ENCODE results near the gene HOXA5. TPM values are rescaled to one million over a fixed set of nuclear protein-coding genes. Genes with fewer than 3 reads are reported as not detected.

Gene HOXA5
- total and polyA plus RNA-seq, 2 of the 8 experiments (the other 6 are each of a cell fraction or from before 2014, with no cell fraction given): not detected

- H3K9ac ChIP-seq (replicated peaks in 1 of 4; ENCODE audit: extremely low read depth in 1 of 4, low read depth in 3 of 4, low read length in 3 of 4): no peak overlapping the region
- H2AK5ac ChIP-seq (ENCODE audit: low read depth, low read length): no peak overlapping the region
- TF ChIP-seq FOSL1 (IDR thresholded peaks at IDR 0.05; ENCODE audit: insufficient read depth, low read depth, low read length): no peak
- TF ChIP-seq CBX8 (IDR thresholded peaks at IDR 0.05; ENCODE audit: borderline replicate concordance, low read depth, low read length): peak; percentile 48
- TF ChIP-seq NRF1 (IDR thresholded peaks at IDR 0.05; ENCODE audit: low read depth, low read length): no peak
- TF ChIP-seq BCL11A (IDR thresholded peaks at IDR 0.05; ENCODE audit: low read depth in 2 of 2, low read length in 2 of 2): no peak
- no peak for TF ChIP-seq E2F6 (IDR thresholded peaks at IDR 0.05)
- TF ChIP-seq ZNF274 (IDR thresholded peaks at IDR 0.05; ENCODE audit: borderline replicate concordance, extremely low read depth, low read length): no peak
- H3K79me1 ChIP-seq (ENCODE audit: low read depth, low read length): no peaks in the 10 kb centered on the region
- FAIRE-seq (no peak), DNase-seq (ENCODE audit: low read depth in 1 of 2, low spot score in 2 of 2) (no peak)
- ChIA-PET CTCF (ENCODE audit: partially characterized antibody) (no interaction called here), POLR2A (ENCODE audit: partially characterized antibody) (no interaction called here)
- H3K18ac ChIP-seq (ENCODE audit: extremely low read depth, low read length): no peak overlapping the region
- no peak overlapping the region for H3K4me2 ChIP-seq (ENCODE audit: insufficient read depth in 1 of 2, low read depth in 2 of 2, low read length in 2 of 2)
- no peak overlapping the region for H3K27ac ChIP-seq (ENCODE audit: low read depth, low read length)
- H3K4ac ChIP-seq (replicated peaks; ENCODE audit: insufficient read length, low read depth, low read length): no peak overlapping the region
- no peak overlapping the region for H3K4me3 ChIP-seq (ENCODE audit: extremely low read depth in 1 of 4, insufficient read depth in 2 of 4, low read depth in 3 of 4, low read length in 4 of 4)
- 64% methylated on average over 2 of the region's 2 CpGs; no CpG with 5 or more reads in 1 of the 2 experiments for WGBS, 2 experiments (ENCODE audit: extremely low coverage in 1 of 2, insufficient coverage in 1 of 2, insufficient read length in 1 of 2, insufficient replicate concordance in 2 of 2, low coverage in 1 of 2, low lambda C conversion rate in 2 of 2, missing lambda C conversion rate in 1 of 2)
- H4K20me1 ChIP-seq (replicated peaks in 1 of 2; ENCODE audit: control insufficient read depth in 1 of 2, insufficient read depth in 2 of 2, low read length in 2 of 2): peaks cover 17 to 22% of the 10 kb centered on the region in 2 experiments
- H3K36me3 ChIP-seq (ENCODE audit: control insufficient read depth in 2 of 4, insufficient read depth in 4 of 4, low read length in 3 of 4): peaks cover 0 to 5% (median 0%) of the 10 kb centered on the region in 4 experiments; a peak in 1 of 8 replicates
- H3K9me3 ChIP-seq (ENCODE audit: insufficient read depth in 2 of 2, low read depth in 1 of 2, low read length in 1 of 2): no peaks in the 10 kb centered on the region
- peaks cover 97 to 100% (median 100%) of the 10 kb centered on the region in 4 experiments for H3K27me3 ChIP-seq (replicated peaks in 1 of 4; ENCODE audit: control insufficient read depth in 3 of 4, extremely low read depth in 1 of 4, insufficient read depth in 3 of 4, low read length in 3 of 4)
- no peak overlapping the region for H3K14ac ChIP-seq (ENCODE audit: insufficient read length)
- H3K79me2 ChIP-seq (ENCODE audit: control insufficient read depth in 1 of 2, insufficient read depth in 2 of 2, low read length in 2 of 2): no peaks in the 10 kb centered on the region
- no peak overlapping the region for H2BK5ac ChIP-seq (ENCODE audit: low read depth, low read length)
- no peak overlapping the region for H2BK15ac ChIP-seq (ENCODE audit: low read length)
- no peak overlapping the region for H4K8ac ChIP-seq (ENCODE audit: extremely low read depth, insufficient read depth, low read length)
- H2BK120ac ChIP-seq (replicated peaks; ENCODE audit: low read depth, low read length): no peak overlapping the region
- no peak overlapping the region for H3K23ac ChIP-seq (ENCODE audit: insufficient read length)
- H4K5ac ChIP-seq (ENCODE audit: insufficient read length, low read depth, low read length): no peak overlapping the region
- H3K23me2 ChIP-seq (ENCODE audit: low read depth, low read length): peaks cover 1% of the 10 kb centered on the region; the same call in 1 of the 2 replicates
- H2BK20ac ChIP-seq (ENCODE audit: low read length): no peak overlapping the region
- H2BK12ac ChIP-seq (ENCODE audit: low read depth, low read length): no peak overlapping the region
- H4K91ac ChIP-seq (replicated peaks; ENCODE audit: insufficient read length, low read length): no peak overlapping the region
- H3K56ac ChIP-seq (replicated peaks; ENCODE audit: insufficient read length, low read depth, low read length): no peak overlapping the region
- no peak overlapping the region for H2AFZ ChIP-seq (ENCODE audit: low read length)
- peaks cover 0 to 5% (median 2%) of the 10 kb centered on the region in 4 experiments; a peak in 4 of 7 replicates for H3K4me1 ChIP-seq (replicated peaks in 1 of 4; ENCODE audit: control insufficient read depth in 3 of 4, insufficient read depth in 4 of 4, low read length in 3 of 4)
Observed at GRCh38 chr7:27137640-27138315, 5.7 kb downstream of the HOXA5 start.
